GM19239 (cell line): ENCODE data around the gene RAB40B.

Source experiments
- DNase-seq: peaks from one replicate; pipeline ENCODE4 v3.0.0; 2011; ENCODE audit warnings: low spot score; ENCODE audit not compliant: insufficient read length
- FAIRE-seq: peaks from 2 replicates; lab custom pipeline; 2011; peaks lifted over from hg19 to GRCh38; lab: Jason Lieb, UNC

Gene RAB40B

GRCh38 chr17:82674656-82675475 lies 23.6 kb downstream of the RAB40B start:
- FAIRE-seq (no peak), DNase-seq (no peak)

GRCh38 chr17:82670661-82671450 lies 27.6 kb downstream of the RAB40B start:
- DNase-seq (no peak), FAIRE-seq (no peak)

- FAIRE-seq (no peak), DNase-seq (peak; percentile 84)
Measured at GRCh38 chr17:82668631-82669099, 29.8 kb downstream of the RAB40B start.

GRCh38 chr17:82668024-82668630 lies 30.4 kb downstream of the RAB40B start:
- DNase-seq (no peak), FAIRE-seq (no peak)

- no peak for DNase-seq
- FAIRE-seq, result no peak
Measured at GRCh38 chr17:82667668-82668000, 30.9 kb downstream of the RAB40B start.

GRCh38 chr17:82666931-82667667 lies 31.4 kb downstream of the RAB40B start:
- no peak for FAIRE-seq
- DNase-seq, result no peak

- FAIRE-seq (no peak), DNase-seq (no peak)
Measured at GRCh38 chr17:82665891-82666290, 32.6 kb downstream of the RAB40B start.

- no peak for FAIRE-seq
- DNase-seq, result no peak
Measured at GRCh38 chr17:82665217-82665616, 33.3 kb downstream of the RAB40B start.

- no peak for DNase-seq
- FAIRE-seq, result no peak
Measured at GRCh38 chr17:82664701-82665182, 33.8 kb downstream of the RAB40B start.

- DNase-seq (no peak), FAIRE-seq (no peak)
Measured at GRCh38 chr17:82664276-82664575, 34.3 kb downstream of the RAB40B start.

- FAIRE-seq (no peak), DNase-seq (no peak)
Measured at GRCh38 chr17:82663381-82664275, 34.9 kb downstream of the RAB40B start.

- no peak for FAIRE-seq
Measured at GRCh38 chr17:82662711-82663261, 35.7 kb downstream of the RAB40B start.

GRCh38 chr17:82661717-82662683 lies 36.5 kb downstream of the RAB40B start:
- FAIRE-seq (no peak), DNase-seq (no peak)

More at GRCh38 chr17:82662711-82663261, 35.7 kb downstream of the RAB40B start:
- no peak for DNase-seq

GRCh38 chr17:82659886-82660285 lies 38.6 kb downstream of the RAB40B start:
- DNase-seq (no peak), FAIRE-seq (no peak)

- FAIRE-seq (no peak), DNase-seq (no peak)
Measured at GRCh38 chr17:82658796-82659452, 39.6 kb downstream of the RAB40B start.

- DNase-seq, result no peak
- no peak for FAIRE-seq
Measured at GRCh38 chr17:82658331-82658730, 40.2 kb downstream of the RAB40B start.

- FAIRE-seq, result no peak
- no peak for DNase-seq
Measured at GRCh38 chr17:82657926-82658325, 40.6 kb downstream of the RAB40B start.
